Muscle layer of duodenum (tissue), 2 donors: ENCODE measurements around the gene RTN4RL1.

Source experiments
- H3K27ac ChIP-seq: one replicate; pipeline ENCODE4 v1.7.0; 2013; ENCODE audit warnings: mild to moderate bottlenecking, low read length
- H3K27me3 ChIP-seq: one replicate; pipeline ENCODE4 v1.7.0; 2013; ENCODE audit warnings: low read depth, mild to moderate bottlenecking, control low read depth, low read length
- H3K36me3 ChIP-seq, 2 donors: one replicate each; pipeline ENCODE4 v1.7.0; 2013; ENCODE audit warnings: low read length in 2 of 2, control low read depth in 1 of 2, mild to moderate bottlenecking in 1 of 2; ENCODE audit not compliant: insufficient read depth in 2 of 2, control insufficient read depth in 1 of 2
- H3K4me1 ChIP-seq, 2 donors: one replicate each; pipeline ENCODE4 v1.7.0; 2013; ENCODE audit warnings: low read length in 2 of 2, mild to moderate bottlenecking in 2 of 2, control low read depth in 1 of 2, moderate library complexity in 1 of 2; ENCODE audit not compliant: insufficient read depth in 2 of 2, control insufficient read depth in 1 of 2
- H3K4me3 ChIP-seq, 2 donors: one replicate each; pipeline ENCODE4 v1.7.0; 2013; ENCODE audit warnings: low read length in 2 of 2, low read depth in 1 of 2, mild to moderate bottlenecking in 1 of 2
- H3K9me3 ChIP-seq, 2 donors: one replicate each; pipeline ENCODE4 v1.7.0; 2013; ENCODE audit warnings: low read length in 2 of 2, control low read depth in 1 of 2, mild to moderate bottlenecking in 1 of 2; ENCODE audit not compliant: control insufficient read depth in 1 of 2
- donor health status: healthy.

Gene RTN4RL1

GRCh38 chr17:1916963-1917715, 108.0 kb downstream of the RTN4RL1 start:
- no peaks in the 10 kb centered on the region for H3K36me3 ChIP-seq
- H3K9me3 ChIP-seq: no peaks in the 10 kb centered on the region
- H3K27ac ChIP-seq: no peak overlapping the region
- H3K4me3 ChIP-seq: no peak overlapping the region
- peaks cover 5% of the 10 kb centered on the region for H3K27me3 ChIP-seq
- H3K4me1 ChIP-seq: no peaks in the 10 kb centered on the region

- Histone ChIP-seq H3K36me3 (no peaks in the 10 kb centered on the region), H3K27me3 (peaks cover 5% of the 10 kb centered on the region), H3K4me1 (no peaks in the 10 kb centered on the region), H3K4me3 (no peak overlapping the region), H3K9me3 (no peaks in the 10 kb centered on the region), H3K27ac (no peak overlapping the region)
Observed at GRCh38 chr17:1916316-1916715, 108.8 kb downstream of the RTN4RL1 start.

GRCh38 chr17:1915889-1916288, 109.2 kb downstream of the RTN4RL1 start:
- no peak overlapping the region for H3K4me3 ChIP-seq
- H3K36me3 ChIP-seq: no peaks in the 10 kb centered on the region
- peaks cover 5% of the 10 kb centered on the region for H3K27me3 ChIP-seq
- H3K27ac ChIP-seq: no peak overlapping the region
- H3K4me1 ChIP-seq: no peaks in the 10 kb centered on the region
- H3K9me3 ChIP-seq: no peaks in the 10 kb centered on the region

GRCh38 chr17:1914661-1915083, 110.5 kb downstream of the RTN4RL1 start:
- Histone ChIP-seq H3K27ac (no peak overlapping the region), H3K4me1 (no peaks in the 10 kb centered on the region), H3K27me3 (peaks cover 5% of the 10 kb centered on the region), H3K9me3 (no peaks in the 10 kb centered on the region), H3K4me3 (no peak overlapping the region), H3K36me3 (no peaks in the 10 kb centered on the region)

- H3K27me3 ChIP-seq: peaks cover 5% of the 10 kb centered on the region
Observed at GRCh38 chr17:1913702-1914101, 111.4 kb downstream of the RTN4RL1 start.

GRCh38 chr17:1912146-1912545, 113.0 kb downstream of the RTN4RL1 start:
- H3K9me3 ChIP-seq: no peaks in the 10 kb centered on the region
- H3K4me3 ChIP-seq: no peak overlapping the region
- H3K36me3 ChIP-seq: no peaks in the 10 kb centered on the region
- no peak overlapping the region for H3K27ac ChIP-seq
- H3K27me3 ChIP-seq: peaks cover 19% of the 10 kb centered on the region
- peaks cover 0 to 13% of the 10 kb centered on the region in 2 donors for H3K4me1 ChIP-seq

More at GRCh38 chr17:1913702-1914101, 111.4 kb downstream of the RTN4RL1 start:
- Histone ChIP-seq H3K36me3 (no peaks in the 10 kb centered on the region), H3K27ac (no peak overlapping the region), H3K4me1 (peaks cover 0 to 2% of the 10 kb centered on the region in 2 donors), H3K4me3 (no peak overlapping the region), H3K9me3 (no peaks in the 10 kb centered on the region)

- H3K4me1 ChIP-seq: peaks cover 0 to 13% of the 10 kb centered on the region in 2 donors
- H3K36me3 ChIP-seq: no peaks in the 10 kb centered on the region
- H3K27ac ChIP-seq: no peak overlapping the region
- H3K27me3 ChIP-seq: peaks cover 32% of the 10 kb centered on the region
- H3K4me3 ChIP-seq: no peak overlapping the region
- H3K9me3 ChIP-seq: no peaks in the 10 kb centered on the region
Observed at GRCh38 chr17:1909985-1910384, 115.1 kb downstream of the RTN4RL1 start.

- Histone ChIP-seq H3K36me3 (no peaks in the 10 kb centered on the region), H3K9me3 (no peaks in the 10 kb centered on the region), H3K4me3 (peak overlapping the region; percentile 21 to 40), H3K27ac (no peak overlapping the region), H3K27me3 (peaks cover 33% of the 10 kb centered on the region), H3K4me1 (peaks cover 0 to 13% of the 10 kb centered on the region in 2 donors)
Observed at GRCh38 chr17:1908699-1909309, 116.3 kb downstream of the RTN4RL1 start.

GRCh38 chr17:1907909-1908698, 117.0 kb downstream of the RTN4RL1 start:
- Histone ChIP-seq H3K27ac (no peak overlapping the region), H3K4me3 (peak overlapping the region; percentile 21 to 40), H3K27me3 (peaks cover 33% of the 10 kb centered on the region)

GRCh38 chr17:1907216-1907631, 117.9 kb downstream of the RTN4RL1 start:
- Histone ChIP-seq H3K36me3 (no peaks in the 10 kb centered on the region), H3K4me3 (no peak overlapping the region), H3K27me3 (peaks cover 33% of the 10 kb centered on the region), H3K9me3 (no peaks in the 10 kb centered on the region), H3K4me1 (peaks cover 0 to 13% of the 10 kb centered on the region in 2 donors), H3K27ac (no peak overlapping the region)

More at GRCh38 chr17:1907909-1908698, 117.0 kb downstream of the RTN4RL1 start:
- H3K36me3 ChIP-seq: no peaks in the 10 kb centered on the region
- H3K9me3 ChIP-seq: no peaks in the 10 kb centered on the region
- H3K4me1 ChIP-seq: peaks cover 0 to 13% of the 10 kb centered on the region in 2 donors

- Histone ChIP-seq H3K27ac (no peak overlapping the region), H3K36me3 (no peaks in the 10 kb centered on the region), H3K27me3 (peaks cover 33% of the 10 kb centered on the region), H3K4me1 (peaks cover 0 to 13% of the 10 kb centered on the region in 2 donors), H3K9me3 (no peaks in the 10 kb centered on the region), H3K4me3 (no peak overlapping the region)
Observed at GRCh38 chr17:1906662-1907101, 118.5 kb downstream of the RTN4RL1 start.
